Stimulated activated memory B cell treated with anti-CD40 and anti-IgM and Interleukin-4, amounts not matched to agents 10 μg/mL and 1 μg/mL and 100 μg/mL, for 72 hours (primary cell): ENCODE results near the gene TMEM192.
"Not testable (repeated sequence)": the region's sequence is repeated elsewhere in the genome, so short reads cannot be mapped to it uniquely, and the experiment has no call there.

Source experiments
- ATAC-seq: fragments of 150-1000 bp; cut with Tn5 transposase; 2 replicates; pipeline ENCODE4 v1.10.0; 2021
- H3K27ac Mint-ChIP-seq: one replicate; pipeline ENCODE4 v1.8.0; 2022; ENCODE audit warnings: mild to moderate bottlenecking, mixed read lengths
- H3K27me3 Mint-ChIP-seq: one replicate; pipeline ENCODE4 v1.8.0; 2022; ENCODE audit warnings: mixed read lengths
- H3K36me3 Mint-ChIP-seq: one replicate; pipeline ENCODE4 v1.8.0; 2022; ENCODE audit warnings: mixed read lengths
- H3K4me1 Mint-ChIP-seq: one replicate; pipeline ENCODE4 v1.8.0; 2022; ENCODE audit warnings: mixed read lengths
- H3K4me3 Mint-ChIP-seq: one replicate; pipeline ENCODE4 v1.8.0; 2022; ENCODE audit warnings: mild to moderate bottlenecking, moderate library complexity, mixed read lengths
- H3K9me3 Mint-ChIP-seq: one replicate; pipeline ENCODE4 v1.8.0; 2022; ENCODE audit warnings: mixed read lengths

Gene TMEM192

DNA sequence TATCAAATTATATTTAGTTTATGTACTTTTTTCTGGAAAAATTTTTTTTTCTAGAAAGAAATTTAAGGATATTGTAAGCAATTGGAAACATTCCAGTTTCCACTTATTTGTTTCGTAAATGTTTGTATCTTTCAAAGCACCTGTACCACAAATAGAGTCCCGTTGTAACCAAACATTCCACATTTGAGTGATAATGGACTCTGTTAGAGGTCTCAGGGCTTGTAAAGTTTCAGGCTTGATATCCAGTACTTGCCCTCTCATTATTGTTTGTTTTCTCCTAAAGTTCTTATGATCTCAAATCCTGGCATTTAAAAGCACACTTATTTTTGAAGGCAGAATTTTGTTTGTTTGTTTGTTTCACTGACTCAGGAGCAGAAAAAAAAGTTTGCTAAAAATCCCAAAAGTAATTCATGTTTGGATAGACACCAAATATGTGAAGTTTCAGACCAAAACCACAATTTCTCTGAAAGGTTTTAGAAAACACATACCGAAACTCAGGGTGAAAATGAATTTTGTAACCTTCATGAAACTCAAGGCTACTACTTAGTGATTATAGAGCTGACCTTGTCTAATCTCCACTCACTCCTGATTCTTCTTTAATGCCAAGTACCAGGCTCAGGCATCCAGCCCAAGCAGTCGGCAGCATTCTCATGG, 5.7 kb upstream of the TMEM192 start:
- Mint-ChIP-seq H3K4me3 (no peak overlapping the region), H3K36me3 (no peaks in the 10 kb centered on the region), H3K27ac (no peak overlapping the region), H3K9me3 (no peaks in the 10 kb centered on the region), H3K27me3 (peaks cover 21% of the 10 kb centered on the region), H3K4me1 (peaks cover 4% of the 10 kb centered on the region)
- ATAC-seq, result no peak

DNA sequence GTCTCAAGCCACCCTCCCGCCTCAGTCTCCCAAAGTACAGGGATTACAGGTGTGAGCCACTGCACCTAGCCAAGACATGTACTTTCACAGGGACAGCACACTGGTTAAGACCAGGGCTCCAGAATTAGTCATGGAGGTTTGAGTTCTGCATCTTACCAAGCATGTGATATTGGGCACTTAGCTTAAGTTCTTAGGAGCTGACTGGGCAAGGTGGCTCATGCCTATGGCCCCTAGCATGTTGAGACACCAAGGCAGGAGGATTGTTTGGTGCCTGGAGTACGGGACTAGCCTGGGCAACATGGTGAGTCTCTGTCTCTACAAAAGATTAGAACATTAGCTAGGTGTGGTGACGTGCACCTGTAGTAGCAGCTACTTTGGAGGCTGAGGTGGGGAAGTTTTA, 2.6 kb upstream of the TMEM192 start:
- peaks cover under 1% of the 10 kb centered on the region for H3K36me3 Mint-ChIP-seq
- H3K4me1 Mint-ChIP-seq, result peaks cover 17% of the 10 kb centered on the region

DNA sequence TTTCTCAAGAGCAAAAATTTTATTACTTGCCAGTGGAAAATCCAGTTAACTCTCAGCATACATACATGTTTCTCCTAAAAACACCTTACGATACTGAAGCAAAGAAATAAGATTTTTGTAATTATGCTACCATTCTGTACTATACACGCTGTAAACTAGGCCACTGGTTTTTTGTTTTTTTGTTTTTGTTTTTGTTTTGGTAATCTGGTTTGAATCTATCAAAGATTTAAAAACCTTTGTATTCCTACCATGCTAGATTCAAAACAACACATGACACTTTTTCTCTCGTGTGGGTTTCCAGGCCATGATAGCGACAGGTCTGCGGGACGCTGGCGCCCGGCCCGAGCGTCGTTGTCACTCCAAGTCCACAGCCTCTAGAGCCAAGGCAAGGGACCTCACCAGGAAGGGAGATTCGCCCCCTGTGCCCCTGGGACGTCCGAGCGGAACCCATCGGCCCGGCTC, 723 bp downstream of the TMEM192 start:
- ATAC-seq, result no peak
- Mint-ChIP-seq H3K27ac (peak overlapping the region; percentile 92), H3K36me3 (peaks cover 13% of the 10 kb centered on the region), H3K4me3 (peak overlapping the region; percentile 99), H3K4me1 (peaks cover 31% of the 10 kb centered on the region), H3K9me3 (no peaks in the 10 kb centered on the region), H3K27me3 (peaks cover 7% of the 10 kb centered on the region)

More for the DNA sequence above, 2.6 kb upstream of the TMEM192 start:
- no peak for ATAC-seq
- H3K9me3 Mint-ChIP-seq, result no peaks in the 10 kb centered on the region
- H3K4me3 Mint-ChIP-seq, result no peak overlapping the region
- no peak overlapping the region for H3K27ac Mint-ChIP-seq
- peaks cover 12% of the 10 kb centered on the region for H3K27me3 Mint-ChIP-seq

DNA sequence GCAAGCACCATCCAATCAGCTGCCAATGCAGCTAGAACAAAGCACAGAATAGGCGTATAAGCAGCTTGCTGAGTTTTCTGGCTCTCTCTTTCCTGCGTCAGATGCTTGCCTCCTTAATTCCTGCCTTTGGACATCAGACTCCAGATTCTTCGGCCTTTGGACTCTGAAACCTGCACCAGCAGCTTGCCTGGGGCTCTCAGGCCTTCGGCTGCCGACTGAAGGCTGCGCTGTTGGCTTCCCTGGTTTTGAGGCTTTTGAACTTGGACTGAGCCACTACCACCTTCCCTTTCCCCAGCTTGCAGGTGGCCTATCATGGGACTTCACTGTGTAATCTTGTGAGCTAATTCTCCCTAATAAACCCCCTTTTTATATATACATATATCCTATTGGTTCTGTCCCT, 6.1 kb downstream of the TMEM192 start:
- no peaks in the 10 kb centered on the region for H3K9me3 Mint-ChIP-seq
- no peak for ATAC-seq
- no peaks in the 10 kb centered on the region for H3K27me3 Mint-ChIP-seq
- H3K27ac Mint-ChIP-seq, result no peak overlapping the region
- peaks cover 28% of the 10 kb centered on the region for H3K4me1 Mint-ChIP-seq
- H3K36me3 Mint-ChIP-seq, result peaks cover 22% of the 10 kb centered on the region
- no peak overlapping the region for H3K4me3 Mint-ChIP-seq

DNA sequence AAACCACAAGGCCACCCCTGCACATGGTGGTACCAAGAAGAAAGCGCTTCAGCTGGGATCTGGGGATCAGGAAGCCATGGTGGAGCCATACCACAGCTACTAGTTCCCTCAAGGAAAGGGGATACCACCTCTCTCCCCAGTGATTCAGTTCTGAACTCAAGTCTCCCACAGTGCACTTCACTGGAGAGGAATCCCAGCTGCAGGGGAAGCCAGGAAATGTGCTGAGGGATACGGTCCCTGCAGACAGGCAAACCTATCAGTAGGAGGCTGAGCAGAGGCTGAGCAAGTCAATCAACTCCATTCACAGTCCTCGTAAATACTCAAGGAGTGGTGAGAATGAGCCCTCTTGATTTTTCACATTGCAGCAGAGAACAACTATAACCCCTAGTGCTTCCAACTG, 11.0 kb downstream of the TMEM192 start:
- ATAC-seq, result no peak
- peaks cover 10% of the 10 kb centered on the region for H3K4me1 Mint-ChIP-seq
- H3K4me3 Mint-ChIP-seq, result no peak overlapping the region
- H3K27me3 Mint-ChIP-seq, result no peaks in the 10 kb centered on the region
- no peak overlapping the region for H3K27ac Mint-ChIP-seq
- peaks cover 29% of the 10 kb centered on the region for H3K36me3 Mint-ChIP-seq
- H3K9me3 Mint-ChIP-seq, result no peaks in the 10 kb centered on the region

DNA sequence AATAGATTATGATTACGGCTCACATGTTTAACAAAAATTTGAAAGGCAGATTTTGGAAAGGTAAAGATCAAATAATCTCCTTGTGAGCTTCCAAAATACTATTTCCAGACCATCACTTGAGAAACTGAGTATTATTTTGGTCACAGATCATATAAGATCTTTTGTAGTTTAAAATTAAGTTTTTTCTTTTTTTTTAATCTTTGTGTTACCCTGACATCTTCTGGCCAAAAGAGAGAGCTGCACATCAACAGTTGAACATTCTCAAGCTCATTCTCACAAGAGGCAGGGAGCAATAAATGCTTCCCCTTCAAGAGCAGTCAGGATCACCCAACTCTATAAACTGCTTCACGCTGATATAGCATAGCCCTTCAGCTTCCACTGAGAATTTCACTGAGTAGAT, 15.9 kb downstream of the TMEM192 start:
- ATAC-seq, result no peak

DNA sequence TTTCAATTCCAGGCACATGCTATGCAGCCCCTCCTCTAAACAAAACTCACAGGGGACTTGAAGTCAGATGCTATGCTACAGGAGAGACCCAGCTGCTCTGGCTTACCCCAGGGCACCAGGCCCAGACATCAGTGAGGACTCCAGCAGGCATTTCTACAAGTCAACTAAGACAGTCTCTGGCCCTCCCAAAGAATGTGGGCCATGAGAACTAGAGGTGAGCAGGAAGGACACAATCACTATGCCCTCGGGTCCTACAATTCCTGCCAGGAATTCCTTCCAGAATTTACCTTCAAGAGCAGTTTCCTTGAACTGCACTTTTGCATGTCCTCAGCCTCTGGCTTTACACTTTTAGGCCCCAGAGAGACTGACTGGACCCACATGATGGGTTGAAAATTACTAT, 17.4 kb downstream of the TMEM192 start:
- H3K27me3 Mint-ChIP-seq, result no peaks in the 10 kb centered on the region
- no peak overlapping the region for H3K27ac Mint-ChIP-seq
- H3K4me3 Mint-ChIP-seq, result no peak overlapping the region
- peaks cover 33% of the 10 kb centered on the region for H3K36me3 Mint-ChIP-seq
- H3K4me1 Mint-ChIP-seq, result no peaks in the 10 kb centered on the region
- H3K9me3 Mint-ChIP-seq, result no peaks in the 10 kb centered on the region
- no peak for ATAC-seq

More for the DNA sequence above, 15.9 kb downstream of the TMEM192 start:
- Mint-ChIP-seq H3K4me1 (no peaks in the 10 kb centered on the region), H3K27me3 (no peaks in the 10 kb centered on the region), H3K36me3 (peaks cover 38% of the 10 kb centered on the region), H3K4me3 (no peak overlapping the region), H3K27ac (no peak overlapping the region), H3K9me3 (no peaks in the 10 kb centered on the region)

DNA sequence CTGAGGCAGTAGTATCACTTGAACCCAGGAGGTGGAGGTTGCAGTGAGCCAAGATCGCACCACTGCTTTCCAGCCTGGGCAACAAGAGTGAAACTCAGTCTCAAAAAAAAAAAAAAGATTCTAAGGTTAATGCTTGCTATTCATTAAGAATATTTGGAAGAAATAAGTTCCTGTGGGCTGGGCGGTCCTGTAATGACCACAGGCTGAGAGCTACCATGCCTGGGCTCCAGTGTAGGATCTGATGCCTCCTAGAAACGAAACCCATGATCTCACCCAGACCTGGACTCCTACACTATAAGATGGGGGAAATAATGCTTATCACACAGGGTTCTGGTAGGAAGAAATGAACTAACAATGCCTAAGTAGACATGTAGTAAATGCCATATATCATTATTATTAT, 17.8 kb downstream of the TMEM192 start:
- H3K4me3 Mint-ChIP-seq, result no peak overlapping the region
- no peak overlapping the region for H3K27ac Mint-ChIP-seq
- no peaks in the 10 kb centered on the region for H3K9me3 Mint-ChIP-seq
- no peak for ATAC-seq
- H3K4me1 Mint-ChIP-seq, result no peaks in the 10 kb centered on the region
- H3K36me3 Mint-ChIP-seq, result peaks cover 35% of the 10 kb centered on the region
- H3K27me3 Mint-ChIP-seq, result no peaks in the 10 kb centered on the region

DNA sequence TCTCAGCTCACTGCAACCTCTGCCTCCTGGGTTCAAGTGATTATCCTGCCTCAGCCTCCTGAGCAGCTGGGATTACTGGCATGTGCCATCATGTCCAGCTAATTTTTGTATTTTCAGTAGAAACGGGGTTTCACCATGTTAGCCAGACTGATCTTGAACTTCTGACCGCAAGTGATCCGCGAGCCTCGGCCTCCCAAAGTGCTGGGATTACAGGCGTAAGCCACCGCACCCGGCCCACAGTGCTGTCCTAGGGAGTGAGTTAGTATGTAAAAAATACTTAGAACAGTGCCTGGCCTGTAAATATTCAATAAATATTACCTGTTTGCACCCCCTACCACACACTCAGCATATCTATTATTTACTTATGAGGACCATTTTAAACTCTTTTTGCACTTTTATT, 20.5 kb downstream of the TMEM192 start:
- H3K27ac Mint-ChIP-seq, H3K4me1 Mint-ChIP-seq, H3K9me3 Mint-ChIP-seq, H3K4me3 Mint-ChIP-seq, H3K27me3 Mint-ChIP-seq, ATAC-seq: not testable (repeated sequence)
- peaks cover 43% of the 10 kb centered on the region for H3K36me3 Mint-ChIP-seq

DNA sequence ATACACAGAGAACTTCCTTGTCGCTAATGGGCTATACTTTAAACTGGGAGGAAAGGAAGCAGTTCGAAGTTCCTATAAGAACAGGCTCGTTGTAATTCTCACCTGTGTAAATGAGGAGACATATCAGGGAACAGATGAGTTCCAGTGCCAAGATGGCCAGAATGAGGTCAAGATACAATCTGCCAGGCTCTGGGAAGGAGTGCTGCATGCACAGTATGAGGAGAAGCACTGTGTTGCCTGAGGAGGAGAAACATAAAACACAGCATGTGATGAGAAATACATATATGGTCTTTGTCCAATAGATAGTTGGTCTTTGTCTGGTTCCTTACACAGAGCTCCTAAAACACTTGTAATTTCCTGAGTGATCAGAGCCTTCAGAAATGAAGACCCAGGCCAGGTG, 24.3 kb downstream of the TMEM192 start:
- H3K36me3 Mint-ChIP-seq, result peaks cover 60% of the 10 kb centered on the region
- no peak for ATAC-seq
- H3K4me1 Mint-ChIP-seq, result no peaks in the 10 kb centered on the region
- no peaks in the 10 kb centered on the region for H3K9me3 Mint-ChIP-seq
- H3K27ac Mint-ChIP-seq, result no peak overlapping the region
- no peak overlapping the region for H3K4me3 Mint-ChIP-seq
- H3K27me3 Mint-ChIP-seq, result no peaks in the 10 kb centered on the region

DNA sequence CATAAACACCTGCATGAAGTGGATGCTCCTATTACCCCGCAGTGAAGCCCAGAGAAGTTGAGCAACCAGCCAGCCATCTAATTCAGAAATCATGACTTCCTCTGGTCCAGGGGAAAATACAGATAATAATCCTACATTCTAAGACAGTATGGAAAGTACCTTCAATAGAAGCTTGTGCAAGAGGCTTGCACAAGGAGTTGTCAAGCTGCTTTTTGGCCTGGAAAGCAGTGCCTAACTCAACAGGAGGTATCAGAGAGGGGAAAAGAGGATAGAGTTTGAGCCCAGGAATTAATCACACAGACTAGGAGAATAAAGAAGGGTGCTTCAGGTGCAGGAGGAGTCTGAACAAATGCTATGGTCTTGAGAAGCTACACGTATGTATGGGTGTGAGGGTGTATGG, 26.7 kb downstream of the TMEM192 start:
- H3K4me3 Mint-ChIP-seq, result no peak overlapping the region
- no peak overlapping the region for H3K27ac Mint-ChIP-seq
- no peaks in the 10 kb centered on the region for H3K4me1 Mint-ChIP-seq
- no peaks in the 10 kb centered on the region for H3K27me3 Mint-ChIP-seq
- H3K36me3 Mint-ChIP-seq, result peaks cover 45% of the 10 kb centered on the region
- ATAC-seq, result no peak
- no peaks in the 10 kb centered on the region for H3K9me3 Mint-ChIP-seq

DNA sequence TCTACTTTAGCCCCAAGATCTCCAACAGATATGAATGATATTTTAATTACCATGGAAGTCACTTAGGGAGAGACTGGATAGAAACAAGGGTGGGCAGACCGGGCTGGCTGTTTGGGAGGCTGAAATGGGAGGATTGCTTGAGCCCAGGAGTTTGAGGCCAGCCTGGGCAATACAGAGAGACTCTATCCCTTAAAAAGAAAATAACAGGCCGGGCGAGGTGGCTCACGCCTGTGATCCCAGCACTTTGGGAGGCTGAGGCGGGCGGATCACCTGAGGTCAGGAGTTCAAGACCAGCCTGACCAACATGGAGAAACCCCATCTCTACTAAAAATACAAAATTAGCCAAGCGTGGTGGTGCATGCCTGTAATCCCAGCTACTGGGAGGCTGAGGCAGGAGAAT, 27.9 kb downstream of the TMEM192 start:
- not testable (repeated sequence) for H3K9me3 Mint-ChIP-seq, H3K27me3 Mint-ChIP-seq, ATAC-seq, H3K4me3 Mint-ChIP-seq, H3K4me1 Mint-ChIP-seq, H3K27ac Mint-ChIP-seq
- H3K36me3 Mint-ChIP-seq, result peaks cover 42% of the 10 kb centered on the region

DNA sequence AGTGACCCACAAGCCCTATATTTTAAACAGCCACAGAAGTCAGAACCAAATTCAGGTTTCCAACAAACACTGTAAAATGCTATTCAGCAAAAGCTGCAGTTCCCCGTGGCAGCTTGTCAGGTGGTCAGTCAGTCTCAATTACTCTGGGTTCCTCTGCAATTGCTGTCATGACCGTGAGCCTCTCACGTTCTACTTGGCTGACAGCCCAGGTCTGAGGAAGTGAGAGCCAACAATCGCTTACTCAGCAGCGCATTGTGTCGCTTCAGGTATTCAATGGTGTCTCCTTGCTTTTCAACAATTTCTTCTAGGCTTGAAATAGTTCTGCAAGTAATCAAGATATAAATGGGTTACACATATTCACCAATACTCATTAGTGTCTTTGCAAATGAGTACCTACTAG, 33.2 kb downstream of the TMEM192 start:
- Mint-ChIP-seq H3K27ac (no peak overlapping the region), H3K9me3 (no peaks in the 10 kb centered on the region), H3K4me1 (no peaks in the 10 kb centered on the region), H3K4me3 (no peak overlapping the region), H3K27me3 (no peaks in the 10 kb centered on the region), H3K36me3 (peaks cover 43% of the 10 kb centered on the region)
- ATAC-seq, result no peak

DNA sequence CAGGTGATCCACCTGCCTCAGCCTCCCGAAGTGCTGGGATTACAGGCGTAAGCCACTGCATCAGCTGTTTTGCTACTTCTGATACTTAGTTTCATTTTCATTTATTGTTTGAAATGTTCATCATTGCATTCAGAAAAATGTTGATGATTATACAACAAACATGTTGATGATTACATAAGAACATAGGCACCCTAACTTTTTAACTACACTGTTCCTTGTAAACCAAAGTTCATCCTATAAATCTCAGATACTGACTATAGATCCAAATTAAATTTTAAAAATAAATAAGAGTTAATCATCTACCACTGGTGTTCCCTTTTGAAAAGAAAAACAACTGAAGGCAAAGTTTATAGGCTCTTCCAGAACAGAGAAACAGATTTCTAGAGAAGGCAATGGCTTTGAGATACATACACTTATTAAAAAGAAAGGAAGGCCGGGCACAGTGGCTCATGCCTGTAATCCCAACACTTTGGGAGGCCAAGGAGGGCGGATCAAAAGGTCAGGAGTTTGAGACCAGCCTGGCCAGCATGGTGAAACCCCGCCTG, 35.6 kb downstream of the TMEM192 start:
- H3K36me3 Mint-ChIP-seq, result peaks cover 44% of the 10 kb centered on the region
- no peak for ATAC-seq
- no peak overlapping the region for H3K4me3 Mint-ChIP-seq
- no peaks in the 10 kb centered on the region for H3K4me1 Mint-ChIP-seq
- H3K27ac Mint-ChIP-seq, result no peak overlapping the region
- no peaks in the 10 kb centered on the region for H3K27me3 Mint-ChIP-seq
- no peaks in the 10 kb centered on the region for H3K9me3 Mint-ChIP-seq

DNA sequence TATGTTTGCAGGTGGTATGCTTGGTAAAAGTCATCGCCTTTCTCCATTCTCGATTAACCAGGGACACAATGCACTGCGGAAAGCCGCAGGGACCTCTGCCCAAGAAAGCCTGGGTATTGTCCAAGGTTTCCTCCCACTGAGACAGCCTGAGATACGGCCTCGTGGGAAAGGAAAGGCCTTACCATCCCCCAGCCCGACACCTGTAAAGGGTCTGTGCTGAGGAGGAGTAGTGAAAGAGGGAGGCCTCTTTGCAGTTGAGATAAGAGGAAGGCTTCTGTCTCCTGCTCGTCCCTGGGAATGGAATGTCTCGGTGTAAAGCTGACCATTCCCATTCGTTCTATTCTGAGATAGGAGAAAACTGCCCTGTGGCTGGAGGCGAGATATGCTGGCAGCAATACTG, 39.3 kb downstream of the TMEM192 start:
- not testable (repeated sequence) for H3K27me3 Mint-ChIP-seq

DNA sequence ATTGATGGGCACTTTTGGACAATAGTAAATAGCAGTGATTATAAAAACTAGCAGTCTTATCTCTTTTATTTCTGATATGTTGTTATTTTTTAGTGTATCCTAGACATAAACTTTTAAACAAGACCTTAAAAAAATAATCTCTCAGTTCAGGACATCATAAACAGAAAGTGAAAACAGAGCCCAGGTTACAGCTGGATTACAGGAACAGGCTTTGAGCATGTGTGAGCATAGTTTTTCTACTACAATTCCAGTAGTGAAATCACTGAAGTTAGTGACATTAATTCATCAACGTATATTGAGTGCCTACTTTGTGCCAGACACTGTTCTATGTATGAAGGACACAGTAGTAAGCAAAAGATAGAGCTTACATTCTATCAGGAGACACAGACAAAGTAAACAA, 42.1 kb downstream of the TMEM192 start:
- H3K27me3 Mint-ChIP-seq, result no peaks in the 10 kb centered on the region
- H3K4me3 Mint-ChIP-seq, result no peak overlapping the region
- no peak for ATAC-seq
- H3K36me3 Mint-ChIP-seq, result peaks cover 15% of the 10 kb centered on the region
- no peaks in the 10 kb centered on the region for H3K4me1 Mint-ChIP-seq
- no peak overlapping the region for H3K27ac Mint-ChIP-seq
- no peaks in the 10 kb centered on the region for H3K9me3 Mint-ChIP-seq

More for the DNA sequence above, 39.3 kb downstream of the TMEM192 start:
- H3K4me3 Mint-ChIP-seq, H3K9me3 Mint-ChIP-seq, ATAC-seq, H3K27ac Mint-ChIP-seq, H3K4me1 Mint-ChIP-seq: not testable (repeated sequence)
- peaks cover 36% of the 10 kb centered on the region for H3K36me3 Mint-ChIP-seq
